WTC11 (cell line): Measurements from ENCODE around the gene MPI. TPM values are rescaled to one million over a fixed set of nuclear protein-coding genes. Genes with fewer than 3 reads are reported as not detected.

ENCODE experiments used
- ATAC-seq: fragments of 200-7000 bp; cut with Tn5 transposase; 2 replicates; pipeline ENCODE4 v1.10.0; 2021; ENCODE audit warnings: mild to moderate bottlenecking, moderate library complexity
- CTCF ChIA-PET: fragments of 300-600 bp; sonication (Branson Sonifier 250); formaldehyde crosslinking; loops from one replicate; lab custom pipeline; 2021; ENCODE audit warnings: antibody characterized with exemption; lab: Charles Lee
- POLR2A ChIA-PET: fragments of 350-600 bp; sonication (Branson Sonifier 250); formaldehyde crosslinking; loops from one replicate; lab custom pipeline; 2021; ENCODE audit warnings: antibody characterized with exemption; lab: Charles Lee
- DNase-seq: peaks from one replicate; pipeline ENCODE4 v3.0.0; 2021; ENCODE audit warnings: low spot score
- H3K27ac Mint-ChIP-seq: 2 replicates; pipeline ENCODE4 v1.8.0; 2021; ENCODE audit warnings: mixed read lengths
- H3K27me3 Mint-ChIP-seq: 2 replicates; pipeline ENCODE4 v1.8.0; 2021; ENCODE audit warnings: low read depth, mild to moderate bottlenecking, moderate library complexity, mixed read lengths
- H3K36me3 Mint-ChIP-seq: 2 replicates; pipeline ENCODE4 v1.8.0; 2021; ENCODE audit warnings: mixed read lengths
- H3K4me1 Mint-ChIP-seq: 2 replicates; pipeline ENCODE4 v1.8.0; 2022; ENCODE audit warnings: mixed read lengths
- H3K4me3 Mint-ChIP-seq: 2 replicates; pipeline ENCODE4 v1.8.0; 2021; ENCODE audit warnings: mild to moderate bottlenecking, moderate library complexity, mixed read lengths
- H3K9me3 Mint-ChIP-seq: 2 replicates; pipeline ENCODE4 v1.8.0; 2021; ENCODE audit warnings: mixed read lengths
- AR ChIP-seq: fragments of 250-450 bp; sonication (Bioruptor Pico); IDR thresholded peaks from 2 replicates; pipeline ENCODE4 v1.9.0; 2021; ENCODE audit warnings: mild to moderate bottlenecking
- E2F1 ChIP-seq: sonication (generic); formaldehyde crosslinking; IDR thresholded peaks from 2 replicates; pipeline ENCODE4 v1.8.0; 2022; ENCODE audit warnings: mild to moderate bottlenecking, missing genetic modification reagents
- E2F5 ChIP-seq: sonication (generic); formaldehyde crosslinking; IDR thresholded peaks from 2 replicates; pipeline ENCODE4 v1.8.1; 2022; ENCODE audit warnings: mild to moderate bottlenecking, moderate library complexity, missing genetic modification reagents
- FOXK1 ChIP-seq: sonication (generic); formaldehyde crosslinking; IDR thresholded peaks from 2 replicates; pipeline ENCODE4 v1.8.0; 2022; ENCODE audit warnings: mild to moderate bottlenecking, moderate library complexity, missing genetic modification reagents
- FOXP1 ChIP-seq: sonication (generic); formaldehyde crosslinking; IDR thresholded peaks from 2 replicates; pipeline ENCODE4 v1.8.0; 2022; ENCODE audit warnings: missing genetic modification reagents, mild to moderate bottlenecking, moderate library complexity, borderline replicate concordance
- GABPB1 ChIP-seq: sonication (generic); formaldehyde crosslinking; IDR thresholded peaks from 2 replicates; pipeline ENCODE4 v1.8.1; 2023; ENCODE audit warnings: mild to moderate bottlenecking, missing genetic modification reagents
- GTF2I ChIP-seq: fragments of 250-450 bp; sonication (Bioruptor Pico); conservative IDR thresholded peaks from 2 replicates; pipeline ENCODE4 v1.4.0; 2021; ENCODE audit warnings: mild to moderate bottlenecking
- KAT7 ChIP-seq: sonication (generic); formaldehyde crosslinking; IDR thresholded peaks from 2 replicates; pipeline ENCODE4 v1.8.1; 2023; ENCODE audit warnings: missing genetic modification reagents, mild to moderate bottlenecking, borderline replicate concordance
- MXD4 ChIP-seq: fragments of 250-450 bp; sonication (Bioruptor Pico); IDR thresholded peaks from 2 replicates; pipeline ENCODE4 v1.8.0; 2021; ENCODE audit warnings: mild to moderate bottlenecking, moderate library complexity, borderline replicate concordance
- NFATC4 ChIP-seq: fragments of 250-450 bp; sonication (Bioruptor Pico); IDR thresholded peaks from 2 replicates; pipeline ENCODE4 v1.9.0; 2021; ENCODE audit warnings: mild to moderate bottlenecking
- NR1H2 ChIP-seq: sonication (generic); formaldehyde crosslinking; IDR thresholded peaks from 2 replicates; pipeline ENCODE4 v1.9.0; 2021; ENCODE audit warnings: mild to moderate bottlenecking, moderate library complexity, missing genetic modification reagents
- PREB ChIP-seq: sonication (generic); formaldehyde crosslinking; IDR thresholded peaks from 2 replicates; pipeline ENCODE4 v1.8.1; 2022; ENCODE audit warnings: mild to moderate bottlenecking, missing genetic modification reagents, moderate library complexity, borderline replicate concordance
- SMAD4 ChIP-seq: sonication (generic); formaldehyde crosslinking; IDR thresholded peaks from 2 replicates; pipeline ENCODE4 v1.8.0; 2022; ENCODE audit warnings: mild to moderate bottlenecking, missing genetic modification reagents
- SP1 ChIP-seq: sonication (generic); formaldehyde crosslinking; conservative IDR thresholded peaks from 2 replicates; pipeline ENCODE4 v1.8.1; 2022; ENCODE audit warnings: missing genetic modification reagents
- ZNF138 ChIP-seq: sonication (generic); formaldehyde crosslinking; conservative IDR thresholded peaks from 2 replicates; pipeline ENCODE4 v1.8.1; 2022; ENCODE audit warnings: mild to moderate bottlenecking, moderate library complexity, missing genetic modification reagents
- ZNF232 ChIP-seq: sonication (generic); formaldehyde crosslinking; IDR thresholded peaks from 2 replicates; pipeline ENCODE4 v1.8.0; 2022; ENCODE audit warnings: mild to moderate bottlenecking, missing genetic modification reagents
- ZNF263 ChIP-seq: sonication (generic); formaldehyde crosslinking; IDR thresholded peaks from 2 replicates; pipeline ENCODE4 v1.8.1; 2022; ENCODE audit warnings: low read depth, mild to moderate bottlenecking, moderate library complexity, missing genetic modification reagents
- ZNF423 ChIP-seq: fragments of 250-450 bp; sonication (Bioruptor Pico); IDR thresholded peaks from 2 replicates; pipeline ENCODE4 v2.1.2; 2022; ENCODE audit warnings: mild to moderate bottlenecking, moderate library complexity
- total RNA-seq: library from RNA; stranded (reverse); gene quantifications from 3 replicates; pipeline ENCODE4 v1.2.3, GENCODE V29; 2021
- TF ChIP-seq, protein P1 (sequence below): sonication (generic); formaldehyde crosslinking; IDR thresholded peaks from 2 replicates; pipeline ENCODE4 v1.8.1; 2023; ENCODE audit warnings: mild to moderate bottlenecking, missing genetic modification reagents, moderate library complexity
- TF ChIP-seq, protein P2 (sequence below): fragments of 250-450 bp; sonication (Bioruptor Pico); IDR thresholded peaks from 2 replicates; pipeline ENCODE4 v2.1.2; 2022; ENCODE audit warnings: mild to moderate bottlenecking, moderate library complexity

MPI gene
- total RNA-seq, 1 experiment from 2014 or later: 36.3 TPM

GRCh38 chr15:74847432-74847831, 42.4 kb upstream of the MPI start:
- no peak for ATAC-seq
- ChIA-PET POLR2A (no interaction called here), CTCF (interaction anchor here (0.7 to 2.3 kb wide), 3 partner anchors 8 to 207 kb away, joined by 3 to 10 read pairs (median 7); no protein-coding TSS in a partner anchor)
- Mint-ChIP-seq H3K27ac (no peak overlapping the region), H3K36me3 (peaks cover 12% of the 10 kb centered on the region), H3K9me3 (no peaks in the 10 kb centered on the region), H3K4me1 (peaks cover 5% of the 10 kb centered on the region), H3K27me3 (no peaks in the 10 kb centered on the region), H3K4me3 (no peak overlapping the region)
- no peak for DNase-seq
- TF ChIP-seq NR1H2 (CRISPR knock-in tag): no peak
- TF ChIP-seq NFATC4: no peak
- TF ChIP-seq FOXP1 (CRISPR knock-in tag): no peak
- TF ChIP-seq, protein P1, sequence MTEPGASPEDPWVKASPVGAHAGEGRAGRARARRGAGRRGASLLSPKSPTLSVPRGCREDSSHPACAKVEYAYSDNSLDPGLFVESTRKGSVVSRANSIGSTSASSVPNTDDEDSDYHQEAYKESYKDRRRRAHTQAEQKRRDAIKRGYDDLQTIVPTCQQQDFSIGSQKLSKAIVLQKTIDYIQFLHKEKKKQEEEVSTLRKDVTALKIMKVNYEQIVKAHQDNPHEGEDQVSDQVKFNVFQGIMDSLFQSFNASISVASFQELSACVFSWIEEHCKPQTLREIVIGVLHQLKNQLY (CRISPR knock-in tag): no peak
- no peak for TF ChIP-seq KAT7 (CRISPR knock-in tag)
- TF ChIP-seq FOXK1: no peak

DNA sequence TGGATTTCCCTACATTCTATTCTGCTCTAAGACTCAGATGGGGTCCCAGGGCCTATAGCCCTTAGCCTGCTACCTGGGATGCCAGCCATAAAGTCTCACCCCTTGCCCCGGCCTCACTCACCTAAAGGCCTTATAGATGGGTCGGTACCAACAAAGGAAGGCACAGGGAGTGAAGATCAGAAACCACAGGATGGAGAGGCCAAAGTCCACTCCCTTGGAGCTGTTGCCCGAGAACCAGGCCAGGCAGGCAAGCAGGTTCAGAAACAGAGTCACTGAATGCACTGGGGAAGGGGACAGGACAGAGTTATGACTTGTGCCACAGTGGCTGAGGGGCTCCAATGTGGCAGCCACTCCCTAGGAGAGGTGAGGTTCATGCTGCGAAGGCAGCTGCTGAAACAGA, 39.4 kb upstream of the MPI start:
- no peak overlapping the region for H3K27ac Mint-ChIP-seq

More for the DNA sequence above, 39.4 kb upstream of the MPI start:
- ChIA-PET POLR2A (no interaction called here), CTCF (no interaction called here)
- peaks cover 15% of the 10 kb centered on the region for H3K36me3 Mint-ChIP-seq
- DNase-seq: no peak
- ATAC-seq: no peak
- no peaks in the 10 kb centered on the region for H3K4me1 Mint-ChIP-seq
- no peaks in the 10 kb centered on the region for H3K27me3 Mint-ChIP-seq
- no peaks in the 10 kb centered on the region for H3K9me3 Mint-ChIP-seq
- H3K4me3 Mint-ChIP-seq: no peak overlapping the region
- TF ChIP-seq SMAD4 (CRISPR knock-in tag): no peak
- TF ChIP-seq FOXP1 (CRISPR knock-in tag): no peak
- TF ChIP-seq ZNF232 (CRISPR knock-in tag): no peak
- no peak for TF ChIP-seq AR (CRISPR knock-in tag)
- no peak for TF ChIP-seq MXD4 (CRISPR knock-in tag)
- TF ChIP-seq GTF2I (CRISPR knock-in tag): no peak
- TF ChIP-seq SP1 (CRISPR knock-in tag): no peak
- TF ChIP-seq ZNF423 (CRISPR knock-in tag): no peak
- TF ChIP-seq, protein P2, sequence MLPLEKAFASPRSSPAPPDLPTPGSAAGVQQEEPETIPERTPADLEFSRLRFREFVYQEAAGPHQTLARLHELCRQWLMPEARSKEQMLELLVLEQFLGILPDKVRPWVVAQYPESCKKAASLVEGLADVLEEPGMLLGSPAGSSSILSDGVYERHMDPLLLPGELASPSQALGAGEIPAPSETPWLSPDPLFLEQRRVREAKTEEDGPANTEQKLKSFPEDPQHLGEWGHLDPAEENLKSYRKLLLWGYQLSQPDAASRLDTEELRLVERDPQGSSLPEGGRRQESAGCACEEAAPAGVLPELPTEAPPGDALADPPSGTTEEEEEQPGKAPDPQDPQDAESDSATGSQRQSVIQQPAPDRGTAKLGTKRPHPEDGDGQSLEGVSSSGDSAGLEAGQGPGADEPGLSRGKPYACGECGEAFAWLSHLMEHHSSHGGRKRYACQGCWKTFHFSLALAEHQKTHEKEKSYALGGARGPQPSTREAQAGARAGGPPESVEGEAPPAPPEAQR: no peak
- no peak for TF ChIP-seq ZNF263 (CRISPR knock-in tag)
- TF ChIP-seq NFATC4: no peak
- TF ChIP-seq GABPB1: no peak
- TF ChIP-seq PREB (CRISPR knock-in tag): no peak
- no peak for TF ChIP-seq E2F1 (CRISPR knock-in tag)
- no peak for TF ChIP-seq E2F5
- TF ChIP-seq ZNF138 (CRISPR knock-in tag): no peak
